ENCODE measurements around the gene CIT. TPM values are rescaled to one million over a fixed set of nuclear protein-coding genes. Genes with fewer than 3 reads are reported as not detected.
A peak's percentile ranks its signal among the peaks of the same experiment; 100 is the strongest.

Gene CIT
- total and polyA plus RNA-seq, 4 donors: 0.31 to 24.7 (median 1.8) TPM

DNA sequence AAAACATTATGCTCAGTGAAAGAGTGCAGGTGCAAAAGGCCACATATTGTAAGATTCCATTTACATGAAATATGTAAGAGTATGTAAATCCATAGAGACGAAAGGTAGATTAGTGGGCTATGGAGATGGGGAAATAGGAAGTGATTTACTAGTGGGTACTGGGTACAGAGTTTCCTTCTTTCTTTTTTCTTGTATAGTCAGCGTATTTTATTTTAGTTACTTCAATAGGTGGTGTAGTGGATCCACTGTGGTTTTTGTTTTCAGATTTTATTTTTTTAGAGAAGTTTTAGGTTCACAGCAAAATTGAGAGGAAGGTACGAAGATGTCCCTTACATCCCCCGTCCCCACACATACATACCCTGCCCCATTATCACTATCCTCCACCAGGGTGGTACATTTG, 6.1 kb upstream of the CIT start:
- H3K9me3 ChIP-seq (ENCODE audit: control insufficient read depth in 4 of 4, low read length in 3 of 4): no peaks in the 10 kb centered on the region
- no peaks in the 10 kb centered on the region for H3K4me1 ChIP-seq (ENCODE audit: control insufficient read depth in 4 of 4, insufficient read depth in 4 of 4, low read length in 3 of 4)
- no peak overlapping the region for H3K4me3 ChIP-seq (ENCODE audit: low read depth in 1 of 3, low read length in 3 of 3)
- no peak for TF ChIP-seq TAF1 (conservative IDR thresholded peaks at IDR 0.05)
- TF ChIP-seq, protein P1, sequence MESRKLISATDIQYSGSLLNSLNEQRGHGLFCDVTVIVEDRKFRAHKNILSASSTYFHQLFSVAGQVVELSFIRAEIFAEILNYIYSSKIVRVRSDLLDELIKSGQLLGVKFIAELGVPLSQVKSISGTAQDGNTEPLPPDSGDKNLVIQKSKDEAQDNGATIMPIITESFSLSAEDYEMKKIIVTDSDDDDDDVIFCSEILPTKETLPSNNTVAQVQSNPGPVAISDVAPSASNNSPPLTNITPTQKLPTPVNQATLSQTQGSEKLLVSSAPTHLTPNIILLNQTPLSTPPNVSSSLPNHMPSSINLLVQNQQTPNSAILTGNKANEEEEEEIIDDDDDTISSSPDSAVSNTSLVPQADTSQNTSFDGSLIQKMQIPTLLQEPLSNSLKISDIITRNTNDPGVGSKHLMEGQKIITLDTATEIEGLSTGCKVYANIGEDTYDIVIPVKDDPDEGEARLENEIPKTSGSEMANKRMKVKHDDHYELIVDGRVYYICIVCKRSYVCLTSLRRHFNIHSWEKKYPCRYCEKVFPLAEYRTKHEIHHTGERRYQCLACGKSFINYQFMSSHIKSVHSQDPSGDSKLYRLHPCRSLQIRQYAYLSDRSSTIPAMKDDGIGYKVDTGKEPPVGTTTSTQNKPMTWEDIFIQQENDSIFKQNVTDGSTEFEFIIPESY (IDR thresholded peaks at IDR 0.05): no peak
- TF ChIP-seq RXRA (IDR thresholded peaks at IDR 0.05): no peak
- TF ChIP-seq SP1 (IDR thresholded peaks at IDR 0.05): no peak
- no peak for TF ChIP-seq HNF4G (IDR thresholded peaks at IDR 0.05)
- TF ChIP-seq FOXA1 (IDR thresholded peaks at IDR 0.05): no peak
- no peak for TF ChIP-seq FOXA2 (IDR thresholded peaks at IDR 0.05)
- no peak for TF ChIP-seq GABPA (IDR thresholded peaks at IDR 0.05 in 1 of 2, conservative IDR thresholded peaks at IDR 0.05 in 1 of 2)
- TF ChIP-seq YY1 (IDR thresholded peaks at IDR 0.05): no peak
- TF ChIP-seq JUND (IDR thresholded peaks at IDR 0.05): no peak
- TF ChIP-seq RAD21 (IDR thresholded peaks at IDR 0.05): no peak
- TF ChIP-seq, protein P2, sequence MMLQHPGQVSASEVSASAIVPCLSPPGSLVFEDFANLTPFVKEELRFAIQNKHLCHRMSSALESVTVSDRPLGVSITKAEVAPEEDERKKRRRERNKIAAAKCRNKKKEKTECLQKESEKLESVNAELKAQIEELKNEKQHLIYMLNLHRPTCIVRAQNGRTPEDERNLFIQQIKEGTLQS (IDR thresholded peaks at IDR 0.05): no peak
- TF ChIP-seq, protein P3, sequence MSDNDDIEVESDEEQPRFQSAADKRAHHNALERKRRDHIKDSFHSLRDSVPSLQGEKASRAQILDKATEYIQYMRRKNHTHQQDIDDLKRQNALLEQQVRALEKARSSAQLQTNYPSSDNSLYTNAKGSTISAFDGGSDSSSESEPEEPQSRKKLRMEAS (IDR thresholded peaks at IDR 0.05): no peak
- no peak for TF ChIP-seq EGR1 (IDR thresholded peaks at IDR 0.05; ENCODE audit: low read depth in 2 of 2)
- TF ChIP-seq, protein P4, sequence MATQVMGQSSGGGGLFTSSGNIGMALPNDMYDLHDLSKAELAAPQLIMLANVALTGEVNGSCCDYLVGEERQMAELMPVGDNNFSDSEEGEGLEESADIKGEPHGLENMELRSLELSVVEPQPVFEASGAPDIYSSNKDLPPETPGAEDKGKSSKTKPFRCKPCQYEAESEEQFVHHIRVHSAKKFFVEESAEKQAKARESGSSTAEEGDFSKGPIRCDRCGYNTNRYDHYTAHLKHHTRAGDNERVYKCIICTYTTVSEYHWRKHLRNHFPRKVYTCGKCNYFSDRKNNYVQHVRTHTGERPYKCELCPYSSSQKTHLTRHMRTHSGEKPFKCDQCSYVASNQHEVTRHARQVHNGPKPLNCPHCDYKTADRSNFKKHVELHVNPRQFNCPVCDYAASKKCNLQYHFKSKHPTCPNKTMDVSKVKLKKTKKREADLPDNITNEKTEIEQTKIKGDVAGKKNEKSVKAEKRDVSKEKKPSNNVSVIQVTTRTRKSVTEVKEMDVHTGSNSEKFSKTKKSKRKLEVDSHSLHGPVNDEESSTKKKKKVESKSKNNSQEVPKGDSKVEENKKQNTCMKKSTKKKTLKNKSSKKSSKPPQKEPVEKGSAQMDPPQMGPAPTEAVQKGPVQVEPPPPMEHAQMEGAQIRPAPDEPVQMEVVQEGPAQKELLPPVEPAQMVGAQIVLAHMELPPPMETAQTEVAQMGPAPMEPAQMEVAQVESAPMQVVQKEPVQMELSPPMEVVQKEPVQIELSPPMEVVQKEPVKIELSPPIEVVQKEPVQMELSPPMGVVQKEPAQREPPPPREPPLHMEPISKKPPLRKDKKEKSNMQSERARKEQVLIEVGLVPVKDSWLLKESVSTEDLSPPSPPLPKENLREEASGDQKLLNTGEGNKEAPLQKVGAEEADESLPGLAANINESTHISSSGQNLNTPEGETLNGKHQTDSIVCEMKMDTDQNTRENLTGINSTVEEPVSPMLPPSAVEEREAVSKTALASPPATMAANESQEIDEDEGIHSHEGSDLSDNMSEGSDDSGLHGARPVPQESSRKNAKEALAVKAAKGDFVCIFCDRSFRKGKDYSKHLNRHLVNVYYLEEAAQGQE (IDR thresholded peaks at IDR 0.05): no peak
- WGBS: 81% methylated on average over 4 of the region's 4 CpGs
- H3K9ac ChIP-seq (ENCODE audit: low read depth in 1 of 2, low read length in 2 of 2): no peak overlapping the region
- H3K36me3 ChIP-seq (ENCODE audit: control insufficient read depth in 4 of 4, insufficient read depth in 3 of 4, low read depth in 1 of 4, low read length in 3 of 4): no peaks in the 10 kb centered on the region
- DNase-seq (ENCODE audit: low spot score): no peak
- no peaks in the 10 kb centered on the region for H3K27me3 ChIP-seq (ENCODE audit: control insufficient read depth in 4 of 4, insufficient read depth in 4 of 4, low read length in 3 of 4)
- H3K27ac ChIP-seq (ENCODE audit: low read depth in 1 of 2, low read length in 2 of 2): no peak overlapping the region

DNA sequence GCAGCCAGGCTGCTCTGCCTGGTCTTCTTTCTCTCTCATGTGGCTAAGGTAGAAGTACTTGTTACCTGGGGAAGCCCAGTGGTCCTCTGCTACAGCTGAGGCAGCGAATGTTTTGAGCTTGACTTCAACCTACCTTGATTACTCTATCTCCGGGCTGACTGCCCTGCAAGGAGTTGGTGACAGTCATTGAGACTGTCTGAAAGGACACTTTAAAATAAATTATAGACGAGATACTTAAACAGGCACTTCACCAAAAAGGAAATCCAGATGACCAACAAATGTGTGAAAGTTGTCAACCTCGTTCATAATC, 474 bp upstream of the CIT start:
- no peak overlapping the region for H3K9ac ChIP-seq (ENCODE audit: low read depth in 1 of 2, low read length in 2 of 2)
- H3K27me3 ChIP-seq (ENCODE audit: control insufficient read depth in 4 of 4, insufficient read depth in 4 of 4, low read length in 3 of 4): no peaks in the 10 kb centered on the region
- H3K27ac ChIP-seq (ENCODE audit: low read depth in 1 of 2, low read length in 2 of 2): no peak overlapping the region
- H3K36me3 ChIP-seq (ENCODE audit: control insufficient read depth in 4 of 4, insufficient read depth in 3 of 4, low read depth in 1 of 4, low read length in 3 of 4): no peaks in the 10 kb centered on the region
- WGBS: 34% methylated on average over 4 of the region's 4 CpGs
- TF ChIP-seq RAD21 (IDR thresholded peaks at IDR 0.05) (no peak), FOXA1 (IDR thresholded peaks at IDR 0.05) (no peak), RXRA (IDR thresholded peaks at IDR 0.05) (no peak), JUND (IDR thresholded peaks at IDR 0.05) (no peak), TAF1 (conservative IDR thresholded peaks at IDR 0.05) (no peak), YY1 (IDR thresholded peaks at IDR 0.05) (no peak), SP1 (IDR thresholded peaks at IDR 0.05) (no peak), NR2F2 (IDR thresholded peaks at IDR 0.05) (no peak), EGR1 (IDR thresholded peaks at IDR 0.05; ENCODE audit: low read depth in 2 of 2) (no peak), GABPA (IDR thresholded peaks at IDR 0.05 in 1 of 2, conservative IDR thresholded peaks at IDR 0.05 in 1 of 2) (no peak), HNF4G (IDR thresholded peaks at IDR 0.05) (no peak), HNF4A (conservative IDR thresholded peaks at IDR 0.05) (no peak), FOXA2 (IDR thresholded peaks at IDR 0.05) (no peak)
- TF ChIP-seq, protein P5, sequence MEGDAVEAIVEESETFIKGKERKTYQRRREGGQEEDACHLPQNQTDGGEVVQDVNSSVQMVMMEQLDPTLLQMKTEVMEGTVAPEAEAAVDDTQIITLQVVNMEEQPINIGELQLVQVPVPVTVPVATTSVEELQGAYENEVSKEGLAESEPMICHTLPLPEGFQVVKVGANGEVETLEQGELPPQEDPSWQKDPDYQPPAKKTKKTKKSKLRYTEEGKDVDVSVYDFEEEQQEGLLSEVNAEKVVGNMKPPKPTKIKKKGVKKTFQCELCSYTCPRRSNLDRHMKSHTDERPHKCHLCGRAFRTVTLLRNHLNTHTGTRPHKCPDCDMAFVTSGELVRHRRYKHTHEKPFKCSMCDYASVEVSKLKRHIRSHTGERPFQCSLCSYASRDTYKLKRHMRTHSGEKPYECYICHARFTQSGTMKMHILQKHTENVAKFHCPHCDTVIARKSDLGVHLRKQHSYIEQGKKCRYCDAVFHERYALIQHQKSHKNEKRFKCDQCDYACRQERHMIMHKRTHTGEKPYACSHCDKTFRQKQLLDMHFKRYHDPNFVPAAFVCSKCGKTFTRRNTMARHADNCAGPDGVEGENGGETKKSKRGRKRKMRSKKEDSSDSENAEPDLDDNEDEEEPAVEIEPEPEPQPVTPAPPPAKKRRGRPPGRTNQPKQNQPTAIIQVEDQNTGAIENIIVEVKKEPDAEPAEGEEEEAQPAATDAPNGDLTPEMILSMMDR (IDR thresholded peaks at IDR 0.05; ENCODE audit: low read depth, low read length, missing input control): no peak
- TF ChIP-seq, protein P1 (IDR thresholded peaks at IDR 0.05): no peak
- TF ChIP-seq, protein P2 (IDR thresholded peaks at IDR 0.05): no peak
- H3K4me3 ChIP-seq (ENCODE audit: low read depth in 1 of 3, low read length in 3 of 3): peak overlapping the region in 1 of 3 donors; percentile 18
- no peak for DNase-seq (ENCODE audit: low spot score)
- H3K9me3 ChIP-seq (ENCODE audit: control insufficient read depth in 4 of 4, low read length in 3 of 4): no peaks in the 10 kb centered on the region
- peaks cover 0 to 7% (median 2%) of the 10 kb centered on the region in 4 donors for H3K4me1 ChIP-seq (ENCODE audit: control insufficient read depth in 4 of 4, insufficient read depth in 4 of 4, low read length in 3 of 4)
